Lung (tissue), 12 donors: ENCODE data around the gene PARD3B. TPM values are rescaled to one million over a fixed set of nuclear protein-coding genes. Genes with fewer than 3 reads are reported as not detected.

Source experiments
- ATAC-seq: fragments of 200-7000 bp; cut with Tn5 transposase; one replicate; pipeline ENCODE4 v1.9.1; 2020; ENCODE audit warnings: moderate number of reproducible peaks; ENCODE audit not compliant: insufficient read depth, low FRiP score
- DNase-seq, 3 donors: peaks; one replicate each; pipeline ENCODE4 v3.0.0-alpha.2; 2013 to 2017
- H3K27ac ChIP-seq, 2 donors: one replicate each; pipeline ENCODE4 v1.5.1; 2013; ENCODE audit warnings: mild to moderate bottlenecking in 2 of 2, moderate library complexity in 2 of 2, control low read depth in 1 of 2, inconsistent platforms in 1 of 2, low read depth in 1 of 2, low read length in 1 of 2
- H3K27me3 ChIP-seq, 3 donors: one replicate each; pipeline ENCODE4 v1.5.1; 2013; ENCODE audit warnings: low read length in 2 of 3; ENCODE audit not compliant: control insufficient read depth in 3 of 3, insufficient read depth in 3 of 3
- H3K36me3 ChIP-seq, 4 donors: one replicate each; pipeline ENCODE4 v1.5.1; 2013; ENCODE audit warnings: low read length in 4 of 4, mild to moderate bottlenecking in 1 of 4, moderate library complexity in 1 of 4; ENCODE audit not compliant: control insufficient read depth in 4 of 4, insufficient read depth in 4 of 4
- H3K4me1 ChIP-seq, 5 donors: one replicate each; pipeline ENCODE4 v1.5.1; 2013; ENCODE audit warnings: low read length in 5 of 5, mild to moderate bottlenecking in 2 of 5, moderate library complexity in 1 of 5; ENCODE audit not compliant: control insufficient read depth in 5 of 5, insufficient read depth in 5 of 5
- H3K4me3 ChIP-seq: one replicate; pipeline ENCODE4 v1.5.1; 2013; ENCODE audit warnings: mild to moderate bottlenecking, control low read depth, moderate library complexity
- H3K9ac ChIP-seq, 2 donors: one replicate each; pipeline ENCODE4 v1.5.1; 2013; ENCODE audit warnings: low read length in 2 of 2, control low read depth in 1 of 2; ENCODE audit not compliant: insufficient read depth in 1 of 2
- H3K9me3 ChIP-seq, 4 donors: one replicate each; pipeline ENCODE4 v1.5.1; 2013; ENCODE audit warnings: low read length in 3 of 4, mild to moderate bottlenecking in 1 of 4, moderate library complexity in 1 of 4; ENCODE audit not compliant: control insufficient read depth in 4 of 4, insufficient read depth in 3 of 4
- CTCF ChIP-seq: IDR thresholded peaks from 2 replicates; pipeline ENCODE4 v1.5.1; 2012; ENCODE audit warnings: mild to moderate bottlenecking; ENCODE audit errors: control extremely low read depth, extremely low read depth
- WGBS, 2 donors: extraction: QIAGEN DNeasy Blood & Tissue Kit; methylation state at CpG; one replicate each; pipeline ENCODE4 v1.1.7; 2013; 5-methylcytosine and 5-hydroxymethylcytosine counted together
- polyA plus RNA-seq, 2 donors: library from polyadenylated mRNA; stranded (reverse); fragments of 200-250 nt; gene quantifications; one replicate each; pipeline ENCODE4 v1.2.1, GENCODE V29; 2013
- total RNA-seq, 2 donors: library from RNA; depleted of rRNA in 1 of 2; stranded (reverse); fragments of >200 nt in 1 of 2; gene quantifications; one replicate each; pipeline ENCODE4 v1.2.1, GENCODE V29; 2014 to 2021
- donor health status: control.
- donor health status: control.
- donor health status: Bipolar disorder and iron deficiency.
- donor health status: healthy.
- donor health status: DM: yes; HTN: yes; CAD: no.

Gene PARD3B
- total and polyA plus RNA-seq, 4 donors: 2.4 to 38.7 (median 17.1) TPM

- no peak overlapping the region for H3K4me3 ChIP-seq
- peaks cover 0 to 10% (median 0%) of the 10 kb centered on the region in 5 donors for H3K4me1 ChIP-seq
- TF ChIP-seq CTCF: no peak
- DNase-seq (peak; percentile 17 to 66 (median 42)), ATAC-seq (peak; percentile 41)
- H3K27me3 ChIP-seq: no peaks in the 10 kb centered on the region
- no peak overlapping the region for H3K27ac ChIP-seq
- WGBS, 2 donors: 40 to 54% methylated on average over 3 of the region's 3 CpGs
- peaks cover 0 to 3% (median under 1%) of the 10 kb centered on the region in 4 donors for H3K36me3 ChIP-seq
- no peaks in the 10 kb centered on the region for H3K9me3 ChIP-seq
- H3K9ac ChIP-seq: no peak overlapping the region
These were observed 652.9 kb downstream of the PARD3B start for GRCh38 chr2:205198140-205198525.

GRCh38 chr2:205199165-205199850 lies 654.0 kb downstream of the PARD3B start:
- peaks cover 0 to 10% (median 0%) of the 10 kb centered on the region in 5 donors for H3K4me1 ChIP-seq
- H3K36me3 ChIP-seq: no peaks in the 10 kb centered on the region
- H3K9me3 ChIP-seq: no peaks in the 10 kb centered on the region
- no peak for TF ChIP-seq CTCF
- no peak overlapping the region for H3K9ac ChIP-seq
- 76 to 78% methylated on average over 6 of the region's 6 CpGs for WGBS, 2 donors
- no peak for DNase-seq
- H3K4me3 ChIP-seq: no peak overlapping the region
- ATAC-seq: no peak
- H3K27ac ChIP-seq: no peak overlapping the region
- no peaks in the 10 kb centered on the region for H3K27me3 ChIP-seq

GRCh38 chr2:205210494-205210893 lies 665.2 kb downstream of the PARD3B start:
- DNase-seq: no peak
- no peaks in the 10 kb centered on the region for H3K36me3 ChIP-seq
- no peak overlapping the region for H3K27ac ChIP-seq
- TF ChIP-seq CTCF: no peak
- H3K9ac ChIP-seq: no peak overlapping the region
- WGBS, 2 donors: 86 to 87% methylated on average over 2 of the region's 2 CpGs
- H3K9me3 ChIP-seq: no peaks in the 10 kb centered on the region
- no peak overlapping the region for H3K4me3 ChIP-seq
- no peak for ATAC-seq
- H3K4me1 ChIP-seq: peaks cover 0 to 8% (median 0%) of the 10 kb centered on the region in 5 donors
- no peaks in the 10 kb centered on the region for H3K27me3 ChIP-seq
